ENCODE measurements around the gene ELAPOR2.
"Not testable (repeated sequence)": the region's sequence is repeated elsewhere in the genome, so short reads cannot be mapped to it uniquely, and the experiment has no call there.

ELAPOR2 gene, protein sequence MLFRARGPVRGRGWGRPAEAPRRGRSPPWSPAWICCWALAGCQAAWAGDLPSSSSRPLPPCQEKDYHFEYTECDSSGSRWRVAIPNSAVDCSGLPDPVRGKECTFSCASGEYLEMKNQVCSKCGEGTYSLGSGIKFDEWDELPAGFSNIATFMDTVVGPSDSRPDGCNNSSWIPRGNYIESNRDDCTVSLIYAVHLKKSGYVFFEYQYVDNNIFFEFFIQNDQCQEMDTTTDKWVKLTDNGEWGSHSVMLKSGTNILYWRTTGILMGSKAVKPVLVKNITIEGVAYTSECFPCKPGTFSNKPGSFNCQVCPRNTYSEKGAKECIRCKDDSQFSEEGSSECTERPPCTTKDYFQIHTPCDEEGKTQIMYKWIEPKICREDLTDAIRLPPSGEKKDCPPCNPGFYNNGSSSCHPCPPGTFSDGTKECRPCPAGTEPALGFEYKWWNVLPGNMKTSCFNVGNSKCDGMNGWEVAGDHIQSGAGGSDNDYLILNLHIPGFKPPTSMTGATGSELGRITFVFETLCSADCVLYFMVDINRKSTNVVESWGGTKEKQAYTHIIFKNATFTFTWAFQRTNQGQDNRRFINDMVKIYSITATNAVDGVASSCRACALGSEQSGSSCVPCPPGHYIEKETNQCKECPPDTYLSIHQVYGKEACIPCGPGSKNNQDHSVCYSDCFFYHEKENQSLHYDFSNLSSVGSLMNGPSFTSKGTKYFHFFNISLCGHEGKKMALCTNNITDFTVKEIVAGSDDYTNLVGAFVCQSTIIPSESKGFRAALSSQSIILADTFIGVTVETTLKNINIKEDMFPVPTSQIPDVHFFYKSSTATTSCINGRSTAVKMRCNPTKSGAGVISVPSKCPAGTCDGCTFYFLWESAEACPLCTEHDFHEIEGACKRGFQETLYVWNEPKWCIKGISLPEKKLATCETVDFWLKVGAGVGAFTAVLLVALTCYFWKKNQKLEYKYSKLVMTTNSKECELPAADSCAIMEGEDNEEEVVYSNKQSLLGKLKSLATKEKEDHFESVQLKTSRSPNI

DNA sequence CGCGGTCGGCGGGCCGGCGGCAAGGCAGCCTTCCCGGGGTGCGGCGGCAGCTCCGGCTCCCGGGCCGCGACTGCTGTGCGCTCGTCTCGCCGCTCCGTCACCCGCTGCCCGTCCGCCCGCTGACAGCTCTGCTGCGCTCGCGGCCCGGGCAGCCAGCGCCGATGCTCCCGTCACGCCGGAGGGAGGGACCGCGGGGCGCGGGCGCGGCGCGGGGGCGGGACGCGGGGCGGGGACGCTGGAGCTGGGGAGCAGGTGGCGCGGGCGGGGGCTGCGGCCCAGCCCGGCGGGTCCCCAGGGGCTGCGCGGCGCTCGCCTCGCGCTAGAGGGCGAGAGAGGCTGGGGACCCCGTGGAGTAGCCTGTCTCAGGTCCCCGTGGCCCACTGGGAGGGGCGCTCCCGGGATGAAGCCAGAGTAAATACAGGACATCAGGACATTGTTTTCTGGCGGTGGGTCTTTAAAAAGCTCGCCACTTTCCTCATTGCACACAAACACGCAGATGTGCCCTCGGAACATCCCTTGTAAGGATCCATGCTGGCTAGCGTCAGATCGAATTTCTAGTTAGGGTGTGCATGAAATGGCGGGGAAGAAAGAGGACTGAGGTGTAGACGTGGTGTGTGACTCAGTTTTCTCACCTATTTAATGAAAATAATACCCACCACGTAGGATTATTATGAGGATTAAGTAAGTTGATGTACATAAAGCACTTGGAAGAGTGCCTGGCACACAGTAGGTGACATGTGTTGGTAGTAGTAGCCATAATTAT lies at the start of gene ELAPOR2:
Gene ELAPOR2 (minus strand): TSS at position 130 of the 763 bp plus-strand sequence. CDS start 141 bp downstream, outside the sequence.
- DNase-seq = peak; percentile 44

DNA sequence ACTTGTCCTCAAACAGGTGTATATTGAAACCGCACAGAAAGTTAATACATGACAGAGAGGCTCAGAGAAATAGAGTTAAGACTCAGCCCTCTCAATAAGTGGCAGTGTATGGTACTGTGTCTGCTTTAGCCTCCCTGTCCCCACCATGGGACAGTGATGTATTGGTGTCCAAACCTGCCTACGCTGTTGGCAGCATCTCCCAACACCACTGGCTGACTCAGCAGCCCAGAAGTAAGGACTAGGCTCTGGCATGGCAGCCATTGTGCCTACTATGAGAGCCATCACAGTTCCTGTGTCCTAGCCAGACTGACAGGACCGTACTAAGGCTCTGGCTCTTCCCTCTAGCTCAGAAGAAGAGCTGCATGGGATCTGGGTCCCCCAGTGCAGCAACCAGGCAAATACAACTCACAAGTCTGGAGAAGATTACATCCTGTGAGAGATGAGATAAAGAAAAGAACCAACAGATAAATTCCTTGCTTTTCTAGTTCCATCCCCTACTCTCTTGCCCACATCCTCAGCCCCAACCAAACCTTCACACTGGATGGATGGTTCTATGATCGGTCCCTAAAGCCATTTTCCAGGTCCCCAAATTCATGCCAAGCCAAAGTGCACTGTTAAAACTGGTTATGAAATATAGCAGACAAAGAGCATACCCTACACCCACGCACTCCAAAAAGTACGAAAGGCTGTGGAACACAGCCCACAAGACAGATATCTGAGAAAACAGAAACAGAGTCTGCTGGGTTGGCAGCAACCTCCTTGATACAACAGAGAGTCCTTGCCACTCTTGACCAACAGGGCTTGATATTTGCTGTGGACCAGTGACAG lies 48.7 kb upstream of the ELAPOR2 start:
- no peak for DNase-seq

DNA sequence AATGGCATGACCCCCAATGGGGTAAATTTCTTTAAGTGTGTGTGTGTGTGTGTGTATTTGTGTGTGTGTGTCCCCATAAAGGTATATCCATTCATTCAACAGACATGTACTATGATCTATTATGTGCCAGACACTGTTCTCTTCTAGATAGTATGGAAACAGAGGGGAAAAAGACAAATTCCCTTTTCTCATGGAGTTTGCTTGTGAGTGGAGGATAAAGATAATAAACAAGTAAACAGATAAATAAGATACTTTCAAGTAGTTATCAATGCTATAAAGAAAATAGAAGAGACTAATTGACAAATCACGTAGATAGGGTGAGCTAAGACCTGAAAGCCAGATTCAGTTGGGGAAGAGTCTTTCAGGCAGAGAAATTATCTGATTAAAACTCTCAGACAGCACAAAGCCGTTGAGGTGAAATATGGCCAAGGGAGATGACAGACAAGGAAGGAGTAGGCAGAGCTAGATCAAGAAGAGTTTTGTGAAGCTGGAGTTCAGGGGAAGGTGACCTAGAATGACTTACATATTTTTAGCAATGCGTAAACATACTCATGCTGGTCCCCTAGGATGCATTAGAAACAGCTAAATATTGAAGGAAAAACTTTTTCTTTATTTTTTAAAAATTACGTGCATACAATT lies 47.6 kb upstream of the ELAPOR2 start:
- DNase-seq = no peak

DNA sequence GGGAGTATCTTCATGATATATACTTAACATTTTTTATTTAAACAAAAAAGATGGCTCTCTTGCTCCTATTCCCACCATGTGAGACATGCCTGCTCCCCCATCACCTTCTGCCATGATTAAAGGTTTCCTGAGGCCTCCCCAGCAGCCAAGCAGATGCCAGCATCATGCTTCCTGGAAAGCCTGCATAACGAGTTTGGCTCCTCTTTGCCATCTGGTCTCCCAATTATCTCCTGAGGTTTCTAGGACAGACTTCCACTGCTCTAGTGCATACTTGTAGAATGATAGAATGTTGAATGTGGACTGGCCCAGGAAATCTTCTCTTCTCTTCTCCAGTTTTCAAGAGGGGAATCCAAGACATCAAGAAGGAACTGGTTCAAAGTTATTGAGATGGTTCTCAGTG lies 45.9 kb upstream of the ELAPOR2 start:
- no peak for DNase-seq

DNA sequence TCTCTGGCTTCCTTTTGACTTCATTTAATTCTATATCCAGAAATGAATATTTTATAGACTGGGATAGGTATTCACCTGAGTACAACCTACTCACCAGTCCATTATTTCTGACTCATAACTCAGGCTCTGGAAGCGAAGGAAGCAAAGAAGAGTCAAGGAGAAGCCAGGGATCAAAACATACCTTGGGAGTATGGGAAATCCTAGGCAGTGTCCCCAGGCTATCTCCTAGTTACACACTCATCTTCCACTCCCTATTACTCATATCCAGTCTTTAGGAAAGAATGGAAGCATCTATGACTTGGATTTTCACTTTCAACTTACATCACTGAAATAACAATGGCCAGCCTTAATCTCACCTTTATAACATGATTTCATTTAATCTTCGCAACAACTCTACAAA lies 40.9 kb upstream of the ELAPOR2 start:
- DNase-seq = no peak

DNA sequence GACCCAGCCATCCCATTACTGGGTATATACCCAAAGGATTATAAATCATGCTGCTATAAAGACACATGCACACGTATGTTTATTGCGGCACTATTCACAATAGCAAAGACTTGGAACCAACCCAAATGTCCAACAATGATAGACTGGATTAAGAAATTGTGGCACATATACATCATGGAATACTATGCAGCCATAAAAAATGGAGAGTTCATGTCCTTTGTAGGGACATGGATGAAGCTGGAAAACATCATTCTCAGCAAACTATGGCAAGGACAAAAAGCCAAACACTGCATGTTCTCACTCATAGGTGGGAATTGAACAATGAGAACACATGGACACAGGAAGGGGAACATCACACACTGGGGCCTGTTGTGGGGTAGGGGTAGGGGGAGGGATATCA lies 37.9 kb upstream of the ELAPOR2 start:
- DNase-seq = not testable (repeated sequence)

DNA sequence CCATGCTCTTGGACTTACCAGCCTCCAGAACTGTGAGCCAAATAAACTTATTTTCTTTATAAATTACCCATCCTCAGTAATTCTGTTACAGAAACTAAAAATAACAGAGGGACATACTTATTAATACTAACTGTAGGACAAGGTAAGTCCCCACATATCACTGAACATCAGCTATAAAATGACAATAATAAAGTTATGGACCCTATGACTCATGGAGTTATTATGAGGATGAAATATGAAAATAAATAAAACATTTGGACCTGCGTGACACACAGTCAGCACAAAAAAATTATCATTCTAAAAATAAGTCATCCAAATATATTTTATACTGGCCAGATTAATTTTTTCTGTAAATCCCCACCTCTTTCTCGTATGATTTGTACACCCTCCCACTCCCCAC lies 34.9 kb upstream of the ELAPOR2 start:
- DNase-seq = no peak

DNA sequence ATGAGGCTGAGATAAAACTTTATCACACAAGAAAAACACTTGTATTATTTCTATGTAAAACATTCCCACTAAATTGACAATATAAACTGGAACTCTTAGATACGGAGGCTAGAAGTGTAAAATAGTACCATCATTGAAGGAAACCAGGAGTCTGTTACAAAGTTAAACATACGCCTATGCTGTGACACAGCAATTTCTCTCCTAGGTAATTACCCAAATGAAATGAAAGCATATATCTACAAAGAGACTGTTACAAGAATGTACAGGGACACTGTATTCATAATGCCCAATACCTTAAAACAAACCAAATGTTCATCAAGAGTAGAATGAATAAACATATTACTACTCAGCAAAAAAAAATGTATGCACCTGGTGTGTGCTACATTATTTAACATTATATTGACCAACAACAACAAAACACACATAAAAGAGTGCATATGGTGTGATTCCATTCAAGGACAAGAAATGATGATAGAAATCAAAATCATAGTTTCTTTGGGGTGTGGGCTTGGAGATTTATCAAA lies 33.2 kb upstream of the ELAPOR2 start:
- no peak for DNase-seq

DNA sequence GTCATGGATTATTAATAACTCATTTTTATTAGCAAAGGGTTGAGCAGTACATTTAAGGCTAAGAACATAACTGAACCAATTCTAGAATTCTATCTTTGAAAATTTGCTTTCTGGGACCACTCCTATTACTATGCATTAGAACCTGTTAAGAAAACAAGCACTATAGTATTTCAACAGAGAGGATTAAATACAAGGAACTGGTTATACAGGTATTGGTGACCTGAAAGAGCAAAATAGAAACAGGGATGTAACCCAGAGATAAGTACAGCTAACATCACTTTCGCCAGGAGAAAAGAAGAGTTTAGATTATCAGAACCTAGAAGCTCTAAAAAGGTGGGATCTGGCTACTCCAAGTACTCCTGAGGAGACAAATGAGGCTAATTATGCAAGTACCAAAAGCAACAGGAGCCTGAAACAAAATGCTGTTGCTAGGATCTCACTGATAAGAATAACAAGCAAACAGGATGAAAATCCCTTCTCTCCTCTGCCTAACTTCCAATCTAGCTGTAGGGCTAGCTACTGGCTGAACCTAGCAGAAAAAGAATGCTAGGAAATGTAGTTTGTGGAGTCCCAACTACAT lies 32.1 kb upstream of the ELAPOR2 start:
- DNase-seq = peak; percentile 3

DNA sequence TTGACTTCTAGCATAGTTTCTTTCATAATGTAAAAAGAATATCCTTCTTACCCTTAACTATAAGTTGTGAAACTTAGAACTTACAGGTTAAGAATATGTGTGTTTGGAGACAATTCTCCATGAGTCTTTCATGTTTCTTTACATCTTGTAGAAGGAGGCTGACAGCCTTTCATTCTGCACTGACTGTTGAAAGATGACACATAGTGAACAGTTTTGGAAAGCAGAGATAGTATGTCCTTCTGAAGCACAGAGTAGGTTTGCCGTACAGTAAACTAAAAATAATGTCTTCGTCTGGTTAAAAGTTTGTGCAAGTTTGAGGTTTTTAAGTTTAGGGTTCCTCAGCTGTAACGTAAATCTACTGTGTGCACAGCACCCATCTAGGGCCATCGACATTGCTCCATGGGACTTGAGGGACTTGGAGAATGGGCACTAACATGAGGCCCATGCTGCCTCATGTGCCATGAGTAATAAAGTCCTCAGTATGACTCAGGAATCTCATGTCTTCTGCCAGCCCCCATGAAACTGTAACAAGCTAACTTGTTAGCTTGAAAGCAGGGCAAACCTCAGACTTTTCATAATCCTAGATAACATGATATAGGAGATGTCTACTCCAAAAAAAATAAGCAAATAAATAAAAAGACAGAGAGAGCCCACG lies 24.5 kb upstream of the ELAPOR2 start:
- no peak for DNase-seq

DNA sequence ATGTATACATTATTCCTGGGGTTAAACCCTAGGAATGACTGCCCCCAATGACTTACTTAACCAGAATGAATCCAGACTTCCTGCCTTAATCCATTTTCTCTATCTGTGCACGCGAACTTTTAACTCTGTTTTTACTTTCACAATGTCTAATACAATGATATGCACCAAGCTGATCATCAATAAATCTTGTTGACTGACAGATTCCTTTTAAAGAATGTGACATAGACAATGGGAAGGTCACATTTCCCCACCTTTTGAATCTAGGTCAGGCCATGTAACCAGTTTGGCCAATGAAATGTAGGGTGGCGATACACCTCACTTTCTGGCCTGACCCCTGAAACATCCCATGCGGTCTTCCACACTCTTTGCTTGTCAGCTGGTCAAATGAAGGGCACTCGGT lies 23.2 kb upstream of the ELAPOR2 start:
- no peak for DNase-seq

DNA sequence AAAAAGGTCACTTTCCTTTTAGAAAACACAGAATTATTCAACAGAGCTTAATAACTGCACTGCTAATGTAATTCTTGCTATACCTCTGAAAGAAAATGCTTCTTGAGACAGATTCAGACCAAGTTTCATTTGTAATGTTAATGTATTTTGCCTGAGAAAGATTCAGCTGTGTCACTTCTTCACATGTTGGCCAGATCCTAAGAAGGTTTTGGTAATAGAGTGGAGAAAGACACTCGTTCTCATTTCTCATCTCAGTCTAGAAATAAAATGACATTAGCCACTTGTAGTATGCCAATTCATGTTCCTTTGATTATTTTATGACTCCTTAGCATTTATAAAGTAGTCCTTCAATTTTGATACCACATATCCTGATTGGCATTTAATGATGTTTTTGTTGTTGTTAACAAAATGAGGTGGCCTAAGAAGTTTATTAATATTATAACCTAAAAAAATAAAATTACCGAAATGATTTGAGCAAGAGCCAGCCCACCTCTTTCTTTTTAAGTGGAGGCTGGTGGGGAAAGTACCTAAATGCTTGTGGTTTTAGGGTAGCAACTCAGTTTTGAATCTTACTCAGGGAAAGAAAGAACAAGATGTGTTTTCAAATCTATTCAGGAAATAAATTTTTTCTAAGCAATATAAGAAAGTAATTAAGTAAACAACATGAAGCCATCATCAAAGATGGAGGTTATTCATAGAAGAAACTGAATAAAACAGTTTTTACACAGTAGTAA lies 16.4 kb upstream of the ELAPOR2 start:
- DNase-seq = no peak

DNA sequence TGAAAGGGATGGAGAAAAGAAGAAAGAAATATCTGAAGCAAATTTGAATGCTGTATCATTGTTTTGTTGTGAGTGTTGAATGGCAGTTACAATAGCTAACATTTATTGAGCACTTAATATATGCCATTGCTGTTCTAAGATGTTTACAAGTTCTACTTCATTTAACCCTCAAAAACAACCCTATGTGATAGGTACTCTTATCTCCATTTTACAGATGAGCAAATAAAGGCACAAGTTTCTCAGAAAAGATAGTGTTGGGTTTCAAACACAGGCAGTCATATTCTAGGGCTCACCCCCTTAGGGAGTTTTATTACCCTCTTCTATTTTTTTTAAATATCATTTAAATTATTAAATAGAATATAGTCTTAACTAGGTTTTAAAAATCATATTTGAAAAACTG lies 8.3 kb upstream of the ELAPOR2 start:
- DNase-seq = no peak

DNA sequence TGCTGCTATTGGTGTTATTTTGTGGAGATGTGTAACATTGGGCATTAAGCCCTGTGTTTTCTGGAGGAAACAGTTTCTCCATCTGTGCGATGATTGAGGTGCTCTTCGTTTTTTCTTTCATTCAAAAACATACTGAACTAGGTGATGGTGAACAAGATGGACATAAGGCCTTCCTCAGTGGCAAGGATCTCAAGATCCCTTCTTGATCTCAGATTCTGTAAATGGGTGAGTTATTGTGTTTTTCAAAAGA lies 759 bp upstream of the ELAPOR2 start:
- DNase-seq = no peak

DNA sequence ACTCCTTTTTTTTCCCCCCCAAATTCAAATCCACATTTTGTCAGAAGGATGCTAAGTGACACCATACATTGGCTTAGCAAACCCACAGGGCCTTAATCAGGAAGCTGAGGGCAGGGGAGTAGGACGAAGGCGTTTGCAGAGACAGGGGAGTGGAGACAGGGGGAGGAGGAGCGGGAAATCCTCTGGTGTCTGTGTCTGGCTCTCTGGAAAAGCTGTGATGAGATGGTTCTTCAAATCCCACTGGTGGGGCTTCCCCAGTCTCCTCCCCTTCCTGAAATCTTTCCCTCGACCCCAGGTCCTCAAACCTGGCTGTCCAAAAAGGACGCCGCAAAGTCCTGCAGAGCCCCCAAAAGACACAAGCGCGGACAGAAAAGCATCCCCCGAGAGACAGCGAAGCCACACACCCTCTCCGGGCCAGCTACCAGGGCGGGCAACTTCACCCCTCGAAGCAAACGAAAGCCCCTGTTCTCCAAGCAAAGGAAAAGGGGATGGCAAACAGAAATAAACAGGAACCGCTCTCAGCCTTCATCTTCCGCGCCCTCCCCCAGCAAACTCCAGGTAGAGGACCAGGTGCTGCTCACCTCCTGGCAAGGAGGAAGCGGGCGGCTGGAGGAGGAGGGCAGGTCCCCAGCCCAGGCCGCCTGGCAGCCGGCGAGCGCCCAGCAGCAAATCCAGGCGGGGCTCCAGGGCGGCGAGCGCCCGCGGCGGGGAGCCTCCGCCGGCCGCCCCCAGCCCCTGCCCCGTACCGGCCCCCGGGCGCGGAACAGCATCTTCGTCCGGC lies 520 bp downstream of the ELAPOR2 start:
- DNase-seq = peak; percentile 27

DNA sequence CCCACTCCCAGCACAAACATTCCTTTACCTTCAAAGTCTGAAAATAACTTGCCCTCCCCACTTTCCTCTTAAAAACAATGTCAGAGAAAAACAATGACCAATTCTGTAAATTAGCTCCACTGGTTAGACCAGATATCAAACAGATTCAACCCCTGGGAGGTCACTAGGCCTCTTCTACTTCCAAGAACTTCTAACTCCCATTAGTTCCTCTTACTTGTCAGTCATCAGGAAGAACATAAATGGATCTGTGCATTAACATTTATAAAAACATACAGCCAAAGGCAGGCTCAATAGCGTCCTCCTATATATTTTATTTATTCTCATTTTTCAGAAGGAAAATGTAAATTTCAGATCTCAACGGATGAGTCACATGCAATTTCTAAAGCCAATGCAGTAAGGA lies 2.2 kb downstream of the ELAPOR2 start:
- DNase-seq = no peak

DNA sequence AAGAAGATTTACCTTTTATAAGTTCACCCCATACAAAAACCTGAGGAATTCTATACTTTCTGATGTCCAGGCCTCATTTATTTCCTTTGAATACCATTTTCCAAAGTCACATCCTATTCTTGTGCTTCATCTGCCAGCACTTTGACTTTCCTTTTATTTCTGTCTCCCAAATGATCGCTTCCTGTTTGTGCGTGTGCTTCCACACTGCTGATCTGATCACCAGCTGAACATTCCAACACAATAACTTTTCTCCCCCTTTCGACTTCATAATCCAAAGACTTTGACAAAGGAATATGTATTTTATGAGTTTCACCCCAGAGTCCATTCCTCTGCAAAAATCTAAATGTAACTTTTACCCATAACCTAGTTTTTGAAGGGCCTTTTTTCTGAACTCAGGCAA lies 3.1 kb downstream of the ELAPOR2 start:
- no peak for DNase-seq

DNA sequence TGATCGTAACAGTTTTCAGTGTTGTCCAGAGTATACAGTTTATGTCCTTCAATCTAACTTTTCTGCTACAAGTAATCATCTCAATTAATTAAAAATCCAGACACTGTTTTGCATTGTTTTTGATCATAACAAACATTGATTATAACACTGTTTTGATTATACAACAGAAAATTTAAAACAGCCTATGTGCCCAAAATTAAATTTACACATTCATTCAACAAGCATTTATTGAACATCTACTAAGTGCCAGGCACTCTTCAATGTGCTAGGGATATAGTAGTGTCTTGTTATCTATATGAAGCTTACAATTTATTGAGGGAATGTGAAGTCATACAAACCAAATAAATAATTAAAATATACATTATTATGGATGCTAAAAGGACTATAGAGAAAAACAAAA lies 10.6 kb downstream of the ELAPOR2 start:
- DNase-seq = no peak

DNA sequence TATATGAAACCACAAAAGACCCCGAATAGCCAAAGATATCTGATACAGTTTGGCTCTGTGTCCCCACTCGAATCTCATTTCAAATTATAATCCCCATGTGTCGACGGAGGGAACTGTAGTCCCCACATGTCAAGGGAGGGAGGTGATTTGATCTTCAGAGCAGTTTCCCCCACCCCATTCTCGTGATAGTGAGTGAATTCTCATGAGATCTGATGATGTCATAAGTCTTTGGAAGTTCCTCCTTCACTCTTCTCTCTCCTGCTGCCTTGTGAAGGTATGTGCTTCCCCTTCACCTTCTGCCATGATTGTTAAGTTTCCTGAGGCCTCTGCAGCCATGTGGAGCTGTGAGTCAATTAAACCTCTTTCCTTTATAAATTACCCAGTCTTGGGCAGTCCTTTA lies 13.0 kb downstream of the ELAPOR2 start:
- DNase-seq = no peak

Data from NCI-H510A treated with DMSO at 0.1 percent for 48 hours (cell line).